Prostate gland (tissue), 2 donors: ENCODE results near the gene CSF1R. TPM values are rescaled to one million over a fixed set of nuclear protein-coding genes. Genes with fewer than 3 reads are reported as not detected.
A peak's percentile ranks its signal among the peaks of the same experiment; 100 is the strongest.

ENCODE experiments used
- DNase-seq: peaks from one replicate; pipeline ENCODE4 v3.0.0-alpha.2; 2019; ENCODE audit warnings: low spot score
- H3K27ac ChIP-seq, 2 donors: fragments of 200-600 bp; sonication (generic); 2 replicates each; pipeline ENCODE4 v1.5.1; 2017 to 2019
- H3K27me3 ChIP-seq: fragments of 200-600 bp; sonication (generic); replicated peaks from 2 replicates; pipeline ENCODE4 v1.5.1; 2019; ENCODE audit not compliant: insufficient read depth
- H3K36me3 ChIP-seq, 2 donors: fragments of 200-600 bp; sonication (generic); 1 replicate in 1 of 2; 2 replicates in 1 of 2; pipeline versions ENCODE4 v1.5.1 to v1.8.1; 2017 to 2019
- H3K4me1 ChIP-seq: fragments of 200-600 bp; sonication (generic); replicated peaks from 2 replicates; pipeline ENCODE4 v1.5.1; 2019
- H3K4me3 ChIP-seq, 2 donors: fragments of 200-600 bp; sonication (generic); 2 replicates each; pipeline ENCODE4 v1.5.1; 2017 to 2019
- H3K9me3 ChIP-seq: fragments of 200-600 bp; sonication (generic); 2 replicates; pipeline ENCODE4 v1.5.1; 2017
- CTCF ChIP-seq, 4 experiments: fragments of 200-600 bp in 2 of 4; fragments of 450-650 bp in 2 of 4; sonication (generic) in 2 of 4; IDR thresholded peaks; 1 replicate in 3 of 4; 2 replicates in 1 of 4; pipeline ENCODE4 v1.5.1; 2016 to 2019; ENCODE audit warnings: antibody characterized with exemption in 4 of 4, mild to moderate bottlenecking in 2 of 4, moderate library complexity in 2 of 4
- POLR2A ChIP-seq: fragments of 450-650 bp; IDR thresholded peaks from one replicate; pipeline ENCODE4 v1.6.1; 2016; ENCODE audit warnings: antibody characterized with exemption, mild to moderate bottlenecking
- POLR2AphosphoS5 ChIP-seq: sonication (generic); formaldehyde crosslinking; IDR thresholded peaks from one replicate; pipeline ENCODE4 v1.6.1; 2017; ENCODE audit warnings: antibody characterized with exemption
- WGBS: methylation state at CpG from one replicate; pipeline ENCODE4 v1.1.5; 2018; 5-methylcytosine and 5-hydroxymethylcytosine counted together
- intact Hi-C: fragments of 100-400 bp; cut with DNase I; formaldehyde crosslinking; loops from one replicate; pipeline ENCODE4 v1.14.2; 2022
- total RNA-seq, 2 donors: library from RNA; depleted of rRNA; stranded (reverse); fragments of >200 nt; gene quantifications; one replicate each; pipeline ENCODE4 v1.1.0, GENCODE V29; 2016

CSF1R gene
- total RNA-seq, 2 donors from 2014 or later = 11.0 to 36.4 TPM

GRCh38 chr5:150045549-150045948 lies 40.8 kb downstream of the CSF1R start:
- H3K36me3 ChIP-seq = peaks cover 20 to 26% of the 10 kb centered on the region in 2 donors
- no peak overlapping the region for H3K4me3 ChIP-seq
- peaks cover 9% of the 10 kb centered on the region for H3K4me1 ChIP-seq
- no peak overlapping the region for H3K27ac ChIP-seq
- no peaks in the 10 kb centered on the region for H3K9me3 ChIP-seq
- intact Hi-C loops = no loop called here
- WGBS = 81% methylated on average over 6 of the region's 6 CpGs
- TF ChIP-seq POLR2A = no peak
- TF ChIP-seq CTCF (IDR thresholded peaks at IDR 0.05) = no peak
- no peak for TF ChIP-seq POLR2AphosphoS5
- DNase-seq = no peak
- H3K27me3 ChIP-seq = no peaks in the 10 kb centered on the region

- Histone ChIP-seq H3K36me3 (peaks cover 13 to 23% of the 10 kb centered on the region in 2 donors), H3K4me1 (peaks cover 9% of the 10 kb centered on the region), H3K27ac (no peak overlapping the region), H3K4me3 (no peak overlapping the region), H3K27me3 (no peaks in the 10 kb centered on the region), H3K9me3 (no peaks in the 10 kb centered on the region)
- TF ChIP-seq POLR2AphosphoS5 (no peak), CTCF (IDR thresholded peaks at IDR 0.05) (no peak), POLR2A (no peak)
- WGBS = 78% methylated on average over 7 of the region's 7 CpGs
- DNase-seq = no peak
- intact Hi-C loops = no loop called here
Observed at GRCh38 chr5:150044712-150045111, 41.6 kb downstream of the CSF1R start.

GRCh38 chr5:150044329-150044681 lies 42.0 kb downstream of the CSF1R start:
- Histone ChIP-seq H3K9me3 (no peaks in the 10 kb centered on the region), H3K27me3 (no peaks in the 10 kb centered on the region), H3K4me1 (peaks cover 9% of the 10 kb centered on the region), H3K27ac (peak overlapping the region in 1 of 2 donors; percentile 1), H3K4me3 (no peak overlapping the region), H3K36me3 (peaks cover 9 to 19% of the 10 kb centered on the region in 2 donors)
- DNase-seq = no peak
- intact Hi-C loops = no loop called here
- TF ChIP-seq CTCF (IDR thresholded peaks at IDR 0.05) (no peak), POLR2AphosphoS5 (no peak), POLR2A (no peak)

GRCh38 chr5:150043657-150044328 lies 42.6 kb downstream of the CSF1R start:
- peak overlapping the region in 1 of 2 donors; percentile 1 for H3K27ac ChIP-seq
- no peaks in the 10 kb centered on the region for H3K27me3 ChIP-seq
- TF ChIP-seq POLR2A = no peak
- TF ChIP-seq POLR2AphosphoS5 = no peak
- no peak for TF ChIP-seq CTCF (IDR thresholded peaks at IDR 0.05)
- H3K36me3 ChIP-seq = peaks cover 9 to 15% of the 10 kb centered on the region in 2 donors
- no peak overlapping the region for H3K4me3 ChIP-seq
- intact Hi-C loops = no loop called here
- 28% methylated on average over 4 of the region's 4 CpGs for WGBS
- H3K4me1 ChIP-seq = peaks cover 9% of the 10 kb centered on the region
- no peaks in the 10 kb centered on the region for H3K9me3 ChIP-seq
- DNase-seq = no peak

GRCh38 chr5:150042459-150042858 lies 43.9 kb downstream of the CSF1R start:
- Histone ChIP-seq H3K9me3 (no peaks in the 10 kb centered on the region), H3K27me3 (no peaks in the 10 kb centered on the region), H3K27ac (no peak overlapping the region), H3K4me1 (peaks cover 9% of the 10 kb centered on the region), H3K4me3 (no peak overlapping the region), H3K36me3 (peaks cover 6 to 12% of the 10 kb centered on the region in 2 donors)
- no peak for DNase-seq
- intact Hi-C loops = no loop called here
- WGBS = 85% methylated on average over 3 of the region's 3 CpGs
- TF ChIP-seq CTCF (IDR thresholded peaks at IDR 0.05) (no peak), POLR2A (no peak), POLR2AphosphoS5 (no peak)
